Motor neuron (in vitro differentiated cells): ENCODE results near the gene PSPN. TPM values are rescaled to one million over a fixed set of nuclear protein-coding genes. Genes with fewer than 3 reads are reported as not detected.
"Not testable (repeated sequence)": the region's sequence is repeated elsewhere in the genome, so short reads cannot be mapped to it uniquely, and the experiment has no call there.

Source experiments
- ATAC-seq, 8 experiments: fragments of 200-7000 bp; cut with Tn5 transposase; replicated peaks in 6 of 8; 2 replicates each; pipeline ENCODE4 v1.8.0; 2021; ENCODE audit warnings: mild to moderate bottlenecking in 8 of 8, moderate library complexity in 8 of 8
- H3K27ac ChIP-seq, 2 donors: fragments of 250-450 bp; sonication (Bioruptor Pico); 2 replicates each; pipeline ENCODE4 v1.9.0; 2021; ENCODE audit warnings: antibody characterized with exemption in 2 of 2, mild to moderate bottlenecking in 2 of 2, moderate library complexity in 1 of 2
- H3K4me1 ChIP-seq, 2 donors: fragments of 250-450 bp; sonication (Bioruptor Pico); replicated peaks in 1 of 2; 2 replicates each; pipeline ENCODE4 v1.6.1; 2021; ENCODE audit warnings: antibody characterized with exemption in 2 of 2, mild to moderate bottlenecking in 2 of 2, moderate library complexity in 1 of 2
- H3K4me3 ChIP-seq, 5 donors: fragments of 250-450 bp; sonication (Bioruptor Pico); 2 replicates each; pipeline ENCODE4 v1.9.0; 2021; ENCODE audit warnings: antibody characterized with exemption in 5 of 5, mild to moderate bottlenecking in 5 of 5, moderate library complexity in 4 of 5
- WGBS, 10 experiments: fragments of 450-650 bp; shearing (Covaris generic); methylation state at CpG; one replicate each; pipeline ENCODE4 v1.0.0; 2022; 5-methylcytosine and 5-hydroxymethylcytosine counted together
- in situ Hi-C, 9 experiments: fragments of 400-800 bp; cut with MboI; loops; one replicate each; pipeline ENCODE4 v1.15.0; 2021; ENCODE audit warnings: low sequenced_read_pairs in 9 of 9, low pct_unique_long_range_greater_than_20kb in 2 of 9; ENCODE audit not compliant: unreplicated experiment in 9 of 9
- total RNA-seq, 8 experiments: library from RNA; unstranded; fragments of 300-600 nt; gene quantifications; 2 replicates each; pipeline versions ENCODE4 v1.2.3 to v1.2.4, GENCODE V29; 2022

PSPN gene
- total RNA-seq, 8 experiments from 2014 or later = 1.2 to 4.3 (median 1.6) TPM

GRCh38 chr19:6414793-6415590, 39.3 kb upstream of the PSPN start:
- Histone ChIP-seq H3K4me1 (no peaks in the 10 kb centered on the region), H3K4me3 (no peak overlapping the region), H3K27ac (no peak overlapping the region)
- in situ Hi-C loops = no loop called here
- ATAC-seq = peak in 3 of 8 experiments; percentile 9 to 15 (median 11)
- 88 to 100% (median 95%) methylated on average over 3 to 12 of the region's 47 CpGs; no CpG with 5 or more reads in 5 of the 10 experiments for WGBS, 10 experiments

- no peak for ATAC-seq
- Histone ChIP-seq H3K4me3 (no peak overlapping the region), H3K4me1 (no peaks in the 10 kb centered on the region), H3K27ac (no peak overlapping the region)
- in situ Hi-C loops = no loop called here
- 75 to 100% (median 83%) methylated on average over 1 to 16 of the region's 42 CpGs; no CpG with 5 or more reads in 3 of the 10 experiments for WGBS, 10 experiments
Measured at GRCh38 chr19:6413721-6414643, 38.2 kb upstream of the PSPN start.

- in situ Hi-C loops = no loop called here
- Histone ChIP-seq H3K4me3 (no peak overlapping the region), H3K4me1 (no peaks in the 10 kb centered on the region), H3K27ac (no peak overlapping the region)
- no peak for ATAC-seq
- 63 to 100% (median 88%) methylated on average over 1 to 8 of the region's 10 CpGs for WGBS, 10 experiments
Measured at GRCh38 chr19:6413291-6413690, 37.6 kb upstream of the PSPN start.

GRCh38 chr19:6412447-6413091, 36.8 kb upstream of the PSPN start:
- Histone ChIP-seq H3K27ac (no peak overlapping the region), H3K4me3 (no peak overlapping the region), H3K4me1 (no peaks in the 10 kb centered on the region)
- peak; percentile 54 to 71 (median 62) for ATAC-seq
- WGBS, 10 experiments = 57 to 100% (median 77%) methylated on average over 1 to 8 of the region's 15 CpGs; no CpG with 5 or more reads in 4 of the 10 experiments
- in situ Hi-C loops = no loop called here

GRCh38 chr19:6412061-6412446, 36.3 kb upstream of the PSPN start:
- H3K4me3 ChIP-seq = no peak overlapping the region
- H3K27ac ChIP-seq = peak overlapping the region in 1 of 2 donors; percentile 24
- in situ Hi-C loops = no loop called here
- peak; percentile 13 to 50 (median 30) for ATAC-seq
- WGBS, 10 experiments = 0 to 100% (median 43%) methylated on average over 1 to 4 of the region's 12 CpGs; no CpG with 5 or more reads in 7 of the 10 experiments
- H3K4me1 ChIP-seq = no peaks in the 10 kb centered on the region

GRCh38 chr19:6409346-6409745, 33.6 kb upstream of the PSPN start:
- no peaks in the 10 kb centered on the region for H3K4me1 ChIP-seq
- no peak overlapping the region for H3K4me3 ChIP-seq
- in situ Hi-C loops = no loop called here
- no peak for ATAC-seq
- 90 to 100% (median 100%) methylated on average over 1 to 6 of the region's 6 CpGs; no CpG with 5 or more reads in 2 of the 10 experiments for WGBS, 10 experiments
- H3K27ac ChIP-seq = no peak overlapping the region

GRCh38 chr19:6406401-6406800, 30.7 kb upstream of the PSPN start:
- H3K4me3 ChIP-seq = no peak overlapping the region
- H3K4me1 ChIP-seq = peaks cover 14 to 17% of the 10 kb centered on the region in 2 donors
- whole genome bisulfite sequencing, 10 experiments = 34 to 96% (median 91%) methylated on average over 3 to 5 of the region's 5 CpGs; no CpG with 5 or more reads in 1 of the 10 experiments
- no peak for ATAC-seq
- in situ Hi-C loops = no loop called here
- no peak overlapping the region for H3K27ac ChIP-seq

GRCh38 chr19:6402837-6403608, 27.3 kb upstream of the PSPN start:
- in situ Hi-C loops = no loop called here
- Histone ChIP-seq H3K4me1 (peaks cover 14 to 17% of the 10 kb centered on the region in 2 donors), H3K27ac (peak overlapping the region; percentile 83 to 88), H3K4me3 (no peak overlapping the region)
- 1 to 47% (median 10%) methylated on average over 3 to 17 of the region's 22 CpGs; no CpG with 5 or more reads in 2 of the 10 experiments for WGBS, 10 experiments
- peak; percentile 71 to 100 (median 99) for ATAC-seq

- Histone ChIP-seq H3K4me3 (no peak overlapping the region), H3K4me1 (peaks cover 14 to 17% of the 10 kb centered on the region in 2 donors), H3K27ac (peak overlapping the region; percentile 83 to 88)
- in situ Hi-C loops = no loop called here
- 40 to 92% (median 86%) methylated on average over 1 to 7 of the region's 10 CpGs; no CpG with 5 or more reads in 6 of the 10 experiments for WGBS, 10 experiments
- ATAC-seq = no peak
Measured at GRCh38 chr19:6402058-6402457, 26.3 kb upstream of the PSPN start.

GRCh38 chr19:6400062-6400944, 24.6 kb upstream of the PSPN start:
- in situ Hi-C loops, ATAC-seq, H3K27ac ChIP-seq, H3K4me3 ChIP-seq: not testable (repeated sequence)
- WGBS, 10 experiments = 0 to 100% (median 90%) methylated on average over 1 to 16 of the region's 23 CpGs; no CpG with 5 or more reads in 1 of the 10 experiments
- peaks cover 14 to 17% of the 10 kb centered on the region in 2 donors for H3K4me1 ChIP-seq

GRCh38 chr19:6396305-6396704, 20.6 kb upstream of the PSPN start:
- no peak for ATAC-seq

More at GRCh38 chr19:6396305-6396704, 20.6 kb upstream of the PSPN start:
- Histone ChIP-seq H3K4me3 (no peak overlapping the region), H3K27ac (no peak overlapping the region), H3K4me1 (peaks cover 6 to 10% of the 10 kb centered on the region in 2 donors)
- WGBS, 10 experiments = 81 to 100% (median 97%) methylated on average over 1 to 7 of the region's 12 CpGs; no CpG with 5 or more reads in 6 of the 10 experiments
- in situ Hi-C loops = no loop called here
